ENCODE results near the gene QRFP. TPM values are rescaled to one million over a fixed set of nuclear protein-coding genes. Genes with fewer than 3 reads are reported as not detected.

QRFP gene
- polyA plus RNA-seq, 1 donor (not counting 4 experiments of a cell fraction or from before 2014, with no cell fraction given) = not detected

DNA sequence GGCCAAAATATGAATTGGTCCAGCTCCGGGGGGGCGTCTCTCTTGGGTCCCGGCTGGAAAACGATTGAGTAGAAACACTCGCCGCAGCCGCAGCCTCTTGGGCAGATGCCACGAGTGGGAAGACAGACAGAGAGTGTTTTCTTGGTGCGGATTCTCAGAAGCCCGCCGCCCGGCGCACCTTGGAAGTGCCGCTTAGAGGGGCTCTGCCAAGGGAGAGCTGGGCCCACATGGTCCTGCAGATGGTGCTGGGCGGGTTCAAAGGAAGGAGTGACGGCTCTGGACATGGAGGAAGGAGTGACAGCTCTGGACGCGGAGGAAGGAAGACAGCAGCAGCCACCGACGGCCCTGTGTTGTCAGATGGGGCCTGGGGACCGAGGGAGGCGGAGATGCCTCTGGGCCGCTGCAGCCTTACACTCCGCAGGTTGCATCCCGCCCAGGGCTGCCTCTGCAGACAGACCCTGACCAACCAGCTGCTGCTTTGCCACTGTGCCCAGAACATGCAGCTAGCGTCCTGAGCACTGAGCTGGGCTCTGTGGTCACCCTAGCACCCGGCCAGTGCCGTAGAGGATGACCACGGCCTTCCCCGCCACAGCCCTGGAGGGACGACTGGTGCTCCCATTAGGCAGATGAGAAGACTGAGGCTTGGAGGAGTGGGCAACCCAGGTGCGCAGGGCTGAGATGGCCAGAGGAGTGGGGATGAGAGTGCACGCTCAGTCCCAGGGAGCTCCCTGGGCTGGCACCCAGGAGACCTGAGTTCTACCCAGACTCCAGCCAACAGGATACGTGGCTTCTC is 20.8 kb upstream of the QRFP start:
- no peaks in the 10 kb centered on the region for H3K36me3 ChIP-seq (ENCODE audit: control insufficient read depth in 2 of 2, extremely low read depth in 1 of 2, insufficient read depth in 2 of 2, low read length in 2 of 2)
- peaks cover 71% of the 10 kb centered on the region for H3K27me3 ChIP-seq (ENCODE audit: control insufficient read depth, extremely low read depth, insufficient read depth, low read length)
- H3K27ac ChIP-seq (ENCODE audit: control insufficient read depth, insufficient read depth, low read length) = no peak overlapping the region
- FAIRE-seq (no peak), DNase-seq (ENCODE audit: low read depth, low spot score) (no peak)
- no peak overlapping the region for H2AFZ ChIP-seq (ENCODE audit: control insufficient read depth, low read length)
- H4K20me1 ChIP-seq (ENCODE audit: control insufficient read depth, extremely low read depth, insufficient read depth, low read length) = no peaks in the 10 kb centered on the region
- no peaks in the 10 kb centered on the region for H3K9me1 ChIP-seq (ENCODE audit: control insufficient read depth, extremely low read depth, insufficient read depth, low read length)
- H3K4me3 ChIP-seq (ENCODE audit: control insufficient read depth in 2 of 3, extremely low read depth in 1 of 3, insufficient read depth in 2 of 3, low read depth in 1 of 3, low read length in 3 of 3) = no peak overlapping the region
- no peaks in the 10 kb centered on the region for H3K9me3 ChIP-seq (ENCODE audit: control insufficient read depth, low read depth, low read length)
- TF ChIP-seq, protein P1, sequence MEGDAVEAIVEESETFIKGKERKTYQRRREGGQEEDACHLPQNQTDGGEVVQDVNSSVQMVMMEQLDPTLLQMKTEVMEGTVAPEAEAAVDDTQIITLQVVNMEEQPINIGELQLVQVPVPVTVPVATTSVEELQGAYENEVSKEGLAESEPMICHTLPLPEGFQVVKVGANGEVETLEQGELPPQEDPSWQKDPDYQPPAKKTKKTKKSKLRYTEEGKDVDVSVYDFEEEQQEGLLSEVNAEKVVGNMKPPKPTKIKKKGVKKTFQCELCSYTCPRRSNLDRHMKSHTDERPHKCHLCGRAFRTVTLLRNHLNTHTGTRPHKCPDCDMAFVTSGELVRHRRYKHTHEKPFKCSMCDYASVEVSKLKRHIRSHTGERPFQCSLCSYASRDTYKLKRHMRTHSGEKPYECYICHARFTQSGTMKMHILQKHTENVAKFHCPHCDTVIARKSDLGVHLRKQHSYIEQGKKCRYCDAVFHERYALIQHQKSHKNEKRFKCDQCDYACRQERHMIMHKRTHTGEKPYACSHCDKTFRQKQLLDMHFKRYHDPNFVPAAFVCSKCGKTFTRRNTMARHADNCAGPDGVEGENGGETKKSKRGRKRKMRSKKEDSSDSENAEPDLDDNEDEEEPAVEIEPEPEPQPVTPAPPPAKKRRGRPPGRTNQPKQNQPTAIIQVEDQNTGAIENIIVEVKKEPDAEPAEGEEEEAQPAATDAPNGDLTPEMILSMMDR (optimal IDR thresholded peaks at IDR 0.05 in 1 of 3, IDR thresholded peaks at IDR 0.05 in 1 of 3, conservative IDR thresholded peaks at IDR 0.05 in 1 of 3; ENCODE audit: extremely low read depth in 1 of 3, insufficient read depth in 2 of 3, low read length in 3 of 3) = no peak
- no peak for TF ChIP-seq EZH2 (IDR thresholded peaks at IDR 0.05; ENCODE audit: low read length)
- H3K4me2 ChIP-seq (ENCODE audit: control insufficient read depth, extremely low read depth, insufficient read depth, low read depth, low read length) = no peak overlapping the region
- H3K4me1 ChIP-seq (ENCODE audit: control insufficient read depth, extremely low read depth, insufficient read depth, low read length) = peaks cover 6% of the 10 kb centered on the region
- no peaks in the 10 kb centered on the region for H3K79me2 ChIP-seq (ENCODE audit: control insufficient read depth, insufficient read depth, low read length)
- dilution Hi-C loops (cut with MboI; ENCODE audit: extremely low pct_ligation_motif_present, low sequenced_read_pairs) = no loop called here
- H3K9ac ChIP-seq (ENCODE audit: control insufficient read depth, extremely low read depth, insufficient read depth, low read length) = no peak overlapping the region

DNA sequence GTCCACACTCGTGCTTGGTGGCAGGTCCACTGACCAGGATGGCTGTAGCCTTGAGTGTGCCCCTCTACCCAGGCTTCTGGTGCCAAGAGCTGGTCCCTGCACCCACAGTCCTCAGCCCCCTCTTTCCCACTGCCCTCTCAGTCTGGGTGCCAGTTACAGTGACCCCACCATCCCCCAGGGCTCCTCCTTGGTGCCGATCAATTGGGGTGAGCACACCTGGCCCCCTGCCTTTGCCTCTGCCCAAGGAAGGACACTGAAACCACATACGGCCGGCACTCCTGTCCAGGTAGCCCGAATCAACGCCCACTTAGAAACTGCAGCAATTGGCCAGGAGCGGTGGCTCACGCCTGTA is 18.5 kb upstream of the QRFP start:
- Histone ChIP-seq H3K9me1 (ENCODE audit: control insufficient read depth, extremely low read depth, insufficient read depth, low read length) (no peaks in the 10 kb centered on the region), H3K4me2 (ENCODE audit: control insufficient read depth, extremely low read depth, insufficient read depth, low read depth, low read length) (no peak overlapping the region), H2AFZ (ENCODE audit: control insufficient read depth, low read length) (no peak overlapping the region), H3K27ac (ENCODE audit: control insufficient read depth, insufficient read depth, low read length) (no peak overlapping the region), H4K20me1 (ENCODE audit: control insufficient read depth, extremely low read depth, insufficient read depth, low read length) (no peaks in the 10 kb centered on the region), H3K27me3 (ENCODE audit: control insufficient read depth, extremely low read depth, insufficient read depth, low read length) (peaks cover 49% of the 10 kb centered on the region), H3K9ac (ENCODE audit: control insufficient read depth, extremely low read depth, insufficient read depth, low read length) (no peak overlapping the region), H3K36me3 (ENCODE audit: control insufficient read depth in 2 of 2, extremely low read depth in 1 of 2, insufficient read depth in 2 of 2, low read length in 2 of 2) (no peaks in the 10 kb centered on the region), H3K9me3 (ENCODE audit: control insufficient read depth, low read depth, low read length) (no peaks in the 10 kb centered on the region), H3K4me3 (ENCODE audit: control insufficient read depth in 2 of 3, extremely low read depth in 1 of 3, insufficient read depth in 2 of 3, low read depth in 1 of 3, low read length in 3 of 3) (no peak overlapping the region), H3K4me1 (ENCODE audit: control insufficient read depth, extremely low read depth, insufficient read depth, low read length) (peaks cover 6% of the 10 kb centered on the region), H3K79me2 (ENCODE audit: control insufficient read depth, insufficient read depth, low read length) (no peaks in the 10 kb centered on the region)
- TF ChIP-seq EZH2 (IDR thresholded peaks at IDR 0.05; ENCODE audit: low read length) = no peak
- TF ChIP-seq, protein P1 (optimal IDR thresholded peaks at IDR 0.05 in 1 of 3, IDR thresholded peaks at IDR 0.05 in 1 of 3, conservative IDR thresholded peaks at IDR 0.05 in 1 of 3; ENCODE audit: extremely low read depth in 1 of 3, insufficient read depth in 2 of 3, low read length in 3 of 3) = no peak
- DNase-seq (ENCODE audit: low read depth, low spot score) (no peak), FAIRE-seq (no peak)
- dilution Hi-C loops (cut with MboI; ENCODE audit: extremely low pct_ligation_motif_present, low sequenced_read_pairs) = no loop called here
